NB4 (cell line): ENCODE data around the gene PEAK1.

Experiments used
- DNase-seq: peaks from one replicate; pipeline ENCODE4 v3.0.0; 2010; ENCODE audit warnings: low read depth
- H3K4me3 ChIP-seq: one replicate; pipeline ENCODE4 v1.5.1; 2011; ENCODE audit warnings: mild to moderate bottlenecking, low read depth, low read length, moderate library complexity
- CTCF ChIP-seq: IDR thresholded peaks from one replicate; pipeline ENCODE4 v1.5.1; 2012; ENCODE audit warnings: low read depth, low read length
- MAX ChIP-seq: IDR thresholded peaks from 2 replicates; pipeline ENCODE4 v1.6.1; 2011; ENCODE audit warnings: low read depth, low read length
- MYC ChIP-seq: IDR thresholded peaks from 2 replicates; pipeline ENCODE4 v1.6.1; 2011; ENCODE audit warnings: low read depth, low read length
- POLR2A ChIP-seq: IDR thresholded peaks from 2 replicates; pipeline ENCODE4 v1.6.1; 2011; ENCODE audit warnings: mild to moderate bottlenecking; ENCODE audit not compliant: insufficient read length; ENCODE audit errors: extremely low read depth

Gene PEAK1

GRCh38 chr15:77094397-77095030, 325.4 kb downstream of the PEAK1 start:
- no peak overlapping the region for H3K4me3 ChIP-seq
- no peak for DNase-seq
- no peak for TF ChIP-seq POLR2A
- peak; percentile 44 for TF ChIP-seq CTCF

- no peak overlapping the region for H3K4me3 ChIP-seq
- TF ChIP-seq MYC (no peak), CTCF (no peak), MAX (no peak), POLR2A (no peak)
- DNase-seq: no peak
These were observed 326.5 kb downstream of the PEAK1 start for GRCh38 chr15:77093436-77093835.

GRCh38 chr15:77091097-77091496, 328.8 kb downstream of the PEAK1 start:
- TF ChIP-seq MAX (no peak), MYC (no peak), CTCF (no peak), POLR2A (no peak)
- no peak for DNase-seq
- no peak overlapping the region for H3K4me3 ChIP-seq

GRCh38 chr15:77087213-77087612, 332.7 kb downstream of the PEAK1 start:
- no peak for DNase-seq
- H3K4me3 ChIP-seq: no peak overlapping the region
- TF ChIP-seq CTCF: no peak
- no peak for TF ChIP-seq POLR2A
- no peak for TF ChIP-seq MYC
- TF ChIP-seq MAX: no peak

GRCh38 chr15:77085297-77085696, 334.6 kb downstream of the PEAK1 start:
- TF ChIP-seq MYC: no peak
- TF ChIP-seq MAX: no peak
- TF ChIP-seq CTCF: no peak
- no peak for TF ChIP-seq POLR2A
- DNase-seq: peak; percentile 52
- no peak overlapping the region for H3K4me3 ChIP-seq

GRCh38 chr15:77084436-77084835, 335.5 kb downstream of the PEAK1 start:
- no peak overlapping the region for H3K4me3 ChIP-seq
- TF ChIP-seq CTCF: no peak
- no peak for TF ChIP-seq MAX
- no peak for DNase-seq
